PC-9 (cell line): ENCODE results near the gene GPC5. TPM values are rescaled to one million over a fixed set of nuclear protein-coding genes. Genes with fewer than 3 reads are reported as not detected.

Experiments
- BruUV-seq: library from RNA; stranded (reverse); fragments of 400-500 nt; replicated peaks from 2 replicates; lab custom pipeline; 2021; lab: Mats Ljungman, UMichigan
- CTCF ChIA-PET: fragments of 300-600 bp; sonication (Branson Sonifier 250); formaldehyde crosslinking; loops from one replicate; lab custom pipeline; 2022; ENCODE audit warnings: antibody characterized with exemption; lab: Charles Lee
- POLR2A ChIA-PET: fragments of 300-600 bp; sonication (Branson Sonifier 250); formaldehyde crosslinking; loops from one replicate; lab custom pipeline; 2022; ENCODE audit warnings: antibody characterized with exemption; ENCODE audit not compliant: unreplicated experiment; lab: Charles Lee
- DNase-seq, 2 experiments: peaks; one replicate each; pipeline versions ENCODE4 v3.0.0 to v3.0.0-alpha.2; 2015 to 2022; ENCODE audit warnings: mixed read lengths in 1 of 2
- H2AFZ ChIP-seq: fragments of 200-600 bp; sonication (generic); 2 replicates; pipeline ENCODE4 v1.8.1; 2017; ENCODE audit warnings: antibody characterized with exemption
- H3F3A ChIP-seq: fragments of 200-600 bp; sonication (generic); 2 replicates; pipeline ENCODE4 v1.8.1; 2017; ENCODE audit warnings: antibody characterized with exemption, mild to moderate bottlenecking, low read depth; ENCODE audit not compliant: insufficient read depth
- H3K27ac ChIP-seq: fragments of 200-600 bp; sonication (generic); 2 replicates; pipeline ENCODE4 v1.6.1; 2016; ENCODE audit warnings: mixed run types
- H3K27me3 ChIP-seq: fragments of 200-600 bp; sonication (generic); 2 replicates; pipeline ENCODE4 v1.6.1; 2016; ENCODE audit warnings: low read depth, mixed run types; ENCODE audit not compliant: insufficient read depth
- H3K36me3 ChIP-seq: fragments of 200-600 bp; sonication (generic); 2 replicates; pipeline ENCODE4 v1.6.1; 2016; ENCODE audit warnings: low read depth, mixed run types
- H3K4me1 ChIP-seq: fragments of 200-600 bp; sonication (generic); replicated peaks from 2 replicates; pipeline ENCODE4 v1.6.1; 2016; ENCODE audit warnings: mixed run types; ENCODE audit not compliant: insufficient read depth
- H3K4me2 ChIP-seq: fragments of 200-600 bp; sonication (generic); 2 replicates; pipeline ENCODE4 v1.6.1; 2017; ENCODE audit warnings: mixed run types
- H3K4me3 ChIP-seq: fragments of 200-600 bp; sonication (generic); 2 replicates; pipeline ENCODE4 v1.6.1; 2016; ENCODE audit warnings: mixed run types
- H3K79me2 ChIP-seq: fragments of 200-600 bp; sonication (generic); 2 replicates; pipeline ENCODE4 v1.6.1; 2017; ENCODE audit warnings: low read depth, mixed run types
- H3K9me2 ChIP-seq: fragments of 200-600 bp; sonication (generic); 2 replicates; pipeline ENCODE4 v1.8.1; 2017; ENCODE audit warnings: mild to moderate bottlenecking; ENCODE audit not compliant: insufficient read depth
- H3K9me3 ChIP-seq: fragments of 200-600 bp; sonication (generic); 2 replicates; pipeline ENCODE4 v1.8.1; 2016; ENCODE audit warnings: low read depth; ENCODE audit not compliant: insufficient read depth
- H4K20me1 ChIP-seq: fragments of 200-600 bp; sonication (generic); 2 replicates; pipeline ENCODE4 v1.8.1; 2017; ENCODE audit not compliant: insufficient read depth
- EZH2 ChIP-seq: fragments of 200-600 bp; sonication (generic); IDR thresholded peaks from 2 replicates; pipeline ENCODE4 v1.8.0; 2017; ENCODE audit warnings: antibody characterized with exemption, low read depth
- intact Hi-C: fragments of 100-400 bp; cut with micrococcal nuclease; formaldehyde crosslinking; loops from one replicate; pipeline ENCODE4 v1.10.0; 2022; ENCODE audit not compliant: unreplicated experiment
- total RNA-seq: library from RNA; stranded (reverse); gene quantifications from 2 replicates; pipeline ENCODE4 v1.2.3, GENCODE V29; 2021
- TF ChIP-seq, protein P1 (sequence below): fragments of 200-600 bp; sonication (generic); conservative IDR thresholded peaks from 2 replicates; pipeline ENCODE4 v1.6.1; 2017; ENCODE audit warnings: mixed run types, antibody characterized with exemption, mild to moderate bottlenecking, moderate library complexity

Gene GPC5
- total RNA-seq, 1 experiment from 2014 or later, result not detected

DNA sequence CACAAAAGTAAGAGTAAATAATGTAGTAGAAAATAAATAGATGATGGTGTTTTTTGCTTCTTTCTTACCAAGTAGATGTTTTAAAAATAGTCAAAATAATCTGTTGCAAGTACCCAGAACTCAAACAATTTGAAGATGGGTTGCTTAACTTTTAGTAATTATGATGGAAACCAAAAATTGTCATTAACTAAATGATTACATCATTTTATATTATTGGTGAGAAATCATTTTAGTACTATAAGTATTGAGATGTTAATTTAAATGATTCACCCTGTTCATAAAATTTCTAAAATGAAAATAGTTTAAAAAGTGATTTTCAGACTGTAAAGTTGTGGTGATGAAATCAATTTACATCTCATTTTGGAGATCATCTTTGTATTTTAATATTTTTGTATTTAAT, 404.5 kb downstream of the GPC5 start:
- Histone ChIP-seq H3K9me3 (no peaks in the 10 kb centered on the region), H3K9me2 (no peaks in the 10 kb centered on the region), H3K4me1 (no peaks in the 10 kb centered on the region), H3K4me3 (no peak overlapping the region), H4K20me1 (no peaks in the 10 kb centered on the region), H3F3A (no peaks in the 10 kb centered on the region), H2AFZ (no peak overlapping the region), H3K36me3 (no peaks in the 10 kb centered on the region), H3K27ac (no peak overlapping the region), H3K4me2 (no peak overlapping the region), H3K79me2 (no peaks in the 10 kb centered on the region), H3K27me3 (no peaks in the 10 kb centered on the region)
- CTCF ChIA-PET, result no interaction called here
- no TSS peak for BruUV-seq
- no peak for TF ChIP-seq EZH2
- TF ChIP-seq, protein P1, sequence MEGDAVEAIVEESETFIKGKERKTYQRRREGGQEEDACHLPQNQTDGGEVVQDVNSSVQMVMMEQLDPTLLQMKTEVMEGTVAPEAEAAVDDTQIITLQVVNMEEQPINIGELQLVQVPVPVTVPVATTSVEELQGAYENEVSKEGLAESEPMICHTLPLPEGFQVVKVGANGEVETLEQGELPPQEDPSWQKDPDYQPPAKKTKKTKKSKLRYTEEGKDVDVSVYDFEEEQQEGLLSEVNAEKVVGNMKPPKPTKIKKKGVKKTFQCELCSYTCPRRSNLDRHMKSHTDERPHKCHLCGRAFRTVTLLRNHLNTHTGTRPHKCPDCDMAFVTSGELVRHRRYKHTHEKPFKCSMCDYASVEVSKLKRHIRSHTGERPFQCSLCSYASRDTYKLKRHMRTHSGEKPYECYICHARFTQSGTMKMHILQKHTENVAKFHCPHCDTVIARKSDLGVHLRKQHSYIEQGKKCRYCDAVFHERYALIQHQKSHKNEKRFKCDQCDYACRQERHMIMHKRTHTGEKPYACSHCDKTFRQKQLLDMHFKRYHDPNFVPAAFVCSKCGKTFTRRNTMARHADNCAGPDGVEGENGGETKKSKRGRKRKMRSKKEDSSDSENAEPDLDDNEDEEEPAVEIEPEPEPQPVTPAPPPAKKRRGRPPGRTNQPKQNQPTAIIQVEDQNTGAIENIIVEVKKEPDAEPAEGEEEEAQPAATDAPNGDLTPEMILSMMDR, result no peak
- intact Hi-C loops, result no loop called here
- DNase-seq, result no peak
- POLR2A ChIA-PET, result no interaction called here

DNA sequence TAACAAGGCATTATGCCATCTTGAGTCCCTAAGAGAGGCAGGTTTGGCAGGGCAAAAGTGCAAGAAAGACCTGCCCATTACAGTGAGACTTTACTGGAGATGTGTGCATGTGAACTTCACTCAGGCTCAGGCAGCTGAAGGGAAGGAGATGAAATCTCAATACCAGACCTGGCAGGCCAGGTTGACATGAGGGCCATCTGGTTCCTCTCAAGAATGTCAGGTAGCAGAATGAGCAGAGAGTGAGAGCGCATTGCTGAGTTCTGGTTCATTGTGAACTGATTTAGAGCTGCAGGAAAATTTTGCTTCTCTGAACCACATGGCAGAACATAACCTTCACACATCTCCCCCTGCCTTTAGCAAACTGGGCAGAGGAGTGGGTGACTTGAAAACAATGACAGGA, 406.3 kb downstream of the GPC5 start:
- Histone ChIP-seq H3K9me2 (no peaks in the 10 kb centered on the region), H3K4me2 (no peak overlapping the region), H3K36me3 (no peaks in the 10 kb centered on the region), H3K27me3 (no peaks in the 10 kb centered on the region), H3K9me3 (no peaks in the 10 kb centered on the region), H4K20me1 (no peaks in the 10 kb centered on the region), H3K27ac (no peak overlapping the region), H3K4me1 (no peaks in the 10 kb centered on the region), H2AFZ (no peak overlapping the region), H3K79me2 (no peaks in the 10 kb centered on the region), H3F3A (no peaks in the 10 kb centered on the region), H3K4me3 (no peak overlapping the region)
- POLR2A ChIA-PET, result no interaction called here
- TF ChIP-seq EZH2, result no peak
- TF ChIP-seq, protein P1, result no peak
- no peak for DNase-seq
- CTCF ChIA-PET, result no interaction called here
- intact Hi-C loops, result no loop called here
- no TSS peak for BruUV-seq

DNA sequence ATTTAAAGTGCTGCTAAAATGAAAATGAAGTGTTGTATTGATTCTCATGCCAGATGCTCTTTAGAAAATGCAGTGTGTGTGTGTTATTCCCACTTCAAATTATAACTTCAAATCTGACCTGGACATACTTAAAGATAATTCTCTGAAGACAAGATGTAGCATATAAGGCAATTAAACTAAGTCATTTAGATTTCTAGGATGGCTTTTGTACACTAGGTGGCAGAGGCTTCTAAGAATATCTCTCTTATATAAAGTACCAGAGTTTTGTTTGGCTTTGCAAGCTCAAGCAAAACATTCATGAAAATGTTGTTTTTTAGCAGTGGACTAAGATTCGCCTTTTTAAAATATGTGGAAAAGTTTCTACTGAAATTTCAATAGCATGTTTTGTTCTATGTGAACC, 407.2 kb downstream of the GPC5 start:
- Histone ChIP-seq H3K4me3 (no peak overlapping the region), H3K4me1 (no peaks in the 10 kb centered on the region), H3K9me2 (no peaks in the 10 kb centered on the region), H3F3A (no peaks in the 10 kb centered on the region), H3K79me2 (no peaks in the 10 kb centered on the region), H3K36me3 (no peaks in the 10 kb centered on the region), H3K9me3 (no peaks in the 10 kb centered on the region), H3K27me3 (no peaks in the 10 kb centered on the region), H4K20me1 (no peaks in the 10 kb centered on the region), H3K4me2 (no peak overlapping the region), H3K27ac (no peak overlapping the region), H2AFZ (no peak overlapping the region)
- DNase-seq, result no peak
- no TSS peak for BruUV-seq
- intact Hi-C loops, result no loop called here
- ChIA-PET POLR2A (no interaction called here), CTCF (no interaction called here)
- TF ChIP-seq, protein P1, result no peak; the same call in 1 of the 2 replicates
- no peak for TF ChIP-seq EZH2
